ENCODE data around the gene CSTF1.

Gene CSTF1

DNA sequence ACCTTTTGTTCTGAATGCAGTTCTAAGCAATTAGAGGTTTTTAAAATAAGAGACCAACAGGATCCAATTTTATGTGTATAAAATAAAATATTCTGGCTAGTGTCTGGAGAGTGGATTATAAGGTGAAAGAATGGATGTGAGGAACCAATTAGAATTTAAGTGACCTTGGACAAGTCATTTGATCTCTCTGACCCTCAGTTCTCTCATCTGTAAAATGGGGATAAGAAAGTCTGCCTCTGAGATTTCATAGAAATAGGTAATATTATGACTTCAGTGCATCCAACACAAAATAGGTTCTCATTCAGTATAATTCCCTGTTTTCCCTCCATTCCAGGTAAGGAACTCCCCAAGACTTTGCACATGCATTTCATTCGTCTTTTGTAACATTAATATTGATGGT, 38.5 kb downstream of the CSTF1 start:
- no peak for FAIRE-seq

- no peak for FAIRE-seq
Observed at GRCh38 chr20:56431471-56431870, 39.0 kb downstream of the CSTF1 start.

- no peak for FAIRE-seq
Observed at GRCh38 chr20:56433221-56433879, 40.9 kb downstream of the CSTF1 start.

DNA sequence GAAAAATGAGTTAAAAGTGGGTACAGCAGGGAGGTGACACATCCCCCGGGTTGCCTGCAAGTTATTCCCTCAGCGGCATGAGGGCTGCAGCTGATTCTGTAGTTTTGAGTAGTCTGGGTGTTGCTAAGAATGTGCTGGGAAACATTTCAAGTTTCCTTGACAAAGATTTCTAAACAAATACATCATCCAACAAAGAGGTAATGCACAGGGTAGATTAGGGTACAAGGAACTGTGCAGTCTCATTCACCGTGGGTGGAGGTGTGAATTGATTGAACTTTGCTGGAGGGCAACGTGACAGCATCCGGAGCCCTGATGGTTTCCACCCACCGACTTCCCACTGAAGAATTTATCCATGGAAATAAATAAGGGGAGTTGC, 41.4 kb downstream of the CSTF1 start:
- no peak for FAIRE-seq

DNA sequence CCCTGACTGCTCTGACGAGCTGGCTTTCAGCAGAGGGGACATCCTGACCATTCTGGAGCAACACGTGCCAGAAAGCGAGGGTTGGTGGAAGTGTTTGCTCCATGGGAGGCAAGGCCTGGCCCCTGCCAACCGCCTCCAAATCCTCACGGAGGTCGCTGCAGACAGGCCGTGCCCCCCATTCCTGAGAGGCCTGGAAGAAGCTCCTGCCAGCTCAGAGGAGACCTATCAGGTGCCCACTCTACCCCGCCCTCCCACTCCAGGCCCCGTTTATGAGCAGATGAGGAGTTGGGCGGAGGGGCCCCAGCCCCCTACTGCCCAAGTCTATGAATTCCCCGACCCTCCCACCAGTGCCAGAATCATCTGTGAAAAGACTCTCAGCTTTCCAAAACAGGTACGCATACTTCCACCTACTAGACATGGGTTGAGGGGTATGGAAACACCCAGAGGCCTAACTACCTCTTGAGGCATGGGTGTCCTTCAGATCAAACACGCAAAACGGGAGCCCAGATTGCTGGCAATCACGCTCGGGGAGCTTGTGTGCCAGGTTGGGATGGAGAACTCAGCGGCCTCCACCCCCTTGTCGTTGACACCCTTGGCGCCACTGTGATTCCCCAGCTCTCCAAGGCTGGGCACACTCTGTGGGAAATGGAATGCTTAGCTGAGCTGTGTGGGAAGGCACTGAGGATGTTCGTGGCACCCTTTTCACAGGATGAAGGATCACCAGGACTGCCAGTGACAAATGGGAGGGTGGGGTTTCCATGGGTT, 44.9 kb downstream of the CSTF1 start:
- no peak for FAIRE-seq

DNA sequence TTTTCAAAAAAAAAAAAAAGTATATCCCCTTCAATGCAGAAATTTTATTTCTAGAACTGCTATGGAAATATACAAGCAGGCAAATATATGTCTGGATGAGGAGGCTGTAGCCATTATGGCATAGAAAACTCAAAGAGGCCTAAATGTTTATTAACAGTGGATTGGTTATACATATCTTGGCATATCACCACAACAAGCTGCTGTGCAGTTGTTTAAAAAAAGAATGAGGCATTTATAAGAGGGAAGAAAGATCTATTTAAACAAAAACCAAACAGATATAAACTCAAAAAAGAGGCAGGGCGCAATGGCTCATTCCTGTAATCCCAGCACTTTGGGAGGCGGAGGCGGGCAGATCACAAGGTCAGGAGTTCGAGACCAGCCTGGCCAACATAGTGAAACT, 45.8 kb downstream of the CSTF1 start:
- FAIRE-seq = no peak

- no peak for FAIRE-seq
Observed at GRCh38 chr20:56439771-56440291, 47.4 kb downstream of the CSTF1 start.

DNA sequence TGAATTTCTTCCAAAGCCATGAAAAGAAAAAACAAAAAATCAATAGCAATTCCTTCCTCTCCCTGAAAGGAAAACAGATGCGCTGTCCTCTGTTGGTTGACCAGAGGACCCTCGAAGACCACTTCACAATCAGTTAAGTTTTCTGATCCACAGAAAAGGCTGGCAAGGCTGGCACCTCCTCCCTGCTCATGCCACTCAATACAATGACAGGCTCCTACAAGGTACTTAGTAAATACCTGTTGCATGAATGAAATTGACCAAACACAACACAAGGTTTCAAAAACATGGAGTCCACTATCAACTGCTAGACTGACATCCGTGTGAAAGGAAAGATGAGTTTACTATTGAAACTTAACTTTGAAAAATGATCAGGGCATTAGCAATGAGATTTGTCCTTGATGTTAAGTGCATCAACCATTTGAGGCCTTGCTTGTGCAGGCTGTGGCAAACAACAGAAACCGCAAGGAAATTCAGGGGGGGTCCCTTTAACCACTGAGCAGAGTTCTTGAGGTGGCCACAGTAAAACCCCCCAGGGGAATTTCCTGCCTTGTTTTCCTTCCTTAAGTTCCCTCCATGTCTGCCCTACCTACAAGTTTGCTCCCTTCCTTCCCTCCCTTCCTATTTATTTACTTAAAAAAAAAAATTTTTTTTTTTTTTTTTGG, 48.0 kb downstream of the CSTF1 start:
- FAIRE-seq = no peak

DNA sequence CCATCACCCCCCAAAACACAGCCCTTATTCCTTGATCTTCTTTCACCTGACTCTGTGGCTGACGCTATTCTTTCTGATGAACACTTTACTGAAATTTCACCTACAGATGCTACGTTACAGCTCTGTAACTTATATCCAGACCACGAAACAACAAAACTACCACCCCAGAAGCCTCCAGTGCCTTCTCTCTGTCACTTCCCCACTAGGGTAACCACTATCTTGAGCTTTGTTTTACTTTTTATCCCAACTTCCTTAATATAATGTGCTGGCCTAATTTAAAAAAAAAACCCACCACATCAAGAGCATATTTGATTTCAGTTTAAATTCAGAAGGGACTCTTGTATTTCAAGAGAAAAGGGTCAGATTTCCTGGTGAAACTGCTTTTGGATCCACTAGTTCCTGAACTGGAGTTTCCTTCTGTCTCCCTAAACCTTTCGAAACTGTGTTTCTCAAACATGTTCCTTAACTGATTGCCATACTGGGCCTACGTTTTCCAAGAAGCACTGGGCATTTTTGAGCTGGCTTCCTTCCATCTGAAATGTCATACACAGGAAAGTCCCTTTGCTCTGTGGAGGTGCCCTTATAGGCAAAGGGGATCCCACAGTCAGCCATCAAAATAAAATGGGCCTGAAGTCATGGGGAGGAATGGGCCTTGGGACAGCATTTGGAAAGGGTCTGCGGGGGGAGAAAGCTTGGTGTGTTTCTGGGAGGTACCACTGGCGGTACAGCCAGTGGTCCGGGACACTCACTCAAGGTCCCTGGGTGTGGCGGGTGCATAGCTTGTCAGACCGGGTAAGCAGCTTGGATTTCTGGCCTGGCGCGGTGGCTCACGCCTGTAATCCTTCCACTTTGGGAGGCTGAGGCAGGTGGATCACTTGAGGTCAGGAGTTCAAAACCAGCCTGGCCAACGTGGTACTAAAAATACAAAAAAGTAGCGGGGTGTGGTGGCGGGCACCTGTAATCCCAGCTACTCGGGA, 50.2 kb downstream of the CSTF1 start:
- no peak for FAIRE-seq

DNA sequence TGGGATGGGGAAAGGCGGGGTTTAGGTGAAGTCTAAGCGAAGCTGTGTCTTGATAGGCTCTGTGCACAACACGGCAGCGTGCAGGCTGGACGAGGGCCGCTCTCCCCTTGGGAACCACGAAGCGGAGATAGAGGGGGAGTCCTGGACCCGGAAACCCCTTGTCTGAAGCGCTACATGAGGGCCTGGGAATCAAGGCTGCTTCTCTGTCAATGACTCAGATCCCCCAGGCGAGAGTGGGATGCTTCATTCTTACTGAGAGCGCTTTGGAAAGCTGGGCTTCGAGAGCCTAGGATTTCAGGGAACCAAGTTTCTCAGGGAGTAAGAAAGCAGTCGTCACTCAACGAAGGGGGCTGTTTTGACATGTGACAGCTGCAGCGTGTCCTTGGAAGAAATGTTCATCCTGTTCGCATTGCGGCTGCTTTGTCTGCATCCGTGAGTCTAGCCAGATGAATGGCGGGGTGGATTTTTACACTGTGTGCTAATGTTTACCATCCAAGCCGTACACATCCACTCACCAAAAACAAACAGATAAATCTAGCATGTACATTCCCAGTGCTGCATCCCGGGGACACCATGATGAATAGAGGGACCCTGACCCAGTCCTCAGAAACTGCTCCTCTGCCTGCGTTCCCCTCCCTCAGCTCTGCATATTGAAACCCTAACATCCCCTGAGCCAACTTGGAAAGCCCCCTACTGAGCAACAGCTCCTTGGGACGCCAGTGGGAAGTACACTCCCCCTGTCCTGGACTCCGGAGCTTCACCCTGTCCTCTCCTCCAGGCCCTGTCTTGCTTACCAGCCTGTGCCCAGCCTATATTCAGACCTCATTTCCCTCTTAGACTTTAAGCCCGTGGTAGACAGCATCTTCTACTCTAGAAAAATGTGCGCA, 51.5 kb downstream of the CSTF1 start:
- no peak for FAIRE-seq

DNA sequence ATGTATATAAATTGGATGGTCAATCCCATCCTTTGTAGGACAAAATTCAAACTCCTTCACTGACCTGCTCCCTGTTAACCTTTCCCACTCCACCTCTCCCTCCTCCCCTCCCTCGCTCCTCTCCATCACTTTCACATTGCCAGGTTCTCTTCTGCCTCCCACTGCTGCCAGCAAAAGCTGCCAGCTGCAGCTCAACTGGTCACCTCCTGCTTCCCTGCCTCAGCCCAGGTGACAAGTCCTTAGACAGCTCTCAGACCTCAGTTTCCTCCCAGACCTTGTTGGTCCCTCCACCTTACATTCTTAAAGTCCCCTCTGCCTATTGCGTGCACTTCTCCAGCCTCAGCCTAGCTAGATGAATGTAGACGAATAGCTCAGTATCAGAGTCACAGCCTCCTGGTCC, 52.7 kb downstream of the CSTF1 start:
- no peak for FAIRE-seq

DNA sequence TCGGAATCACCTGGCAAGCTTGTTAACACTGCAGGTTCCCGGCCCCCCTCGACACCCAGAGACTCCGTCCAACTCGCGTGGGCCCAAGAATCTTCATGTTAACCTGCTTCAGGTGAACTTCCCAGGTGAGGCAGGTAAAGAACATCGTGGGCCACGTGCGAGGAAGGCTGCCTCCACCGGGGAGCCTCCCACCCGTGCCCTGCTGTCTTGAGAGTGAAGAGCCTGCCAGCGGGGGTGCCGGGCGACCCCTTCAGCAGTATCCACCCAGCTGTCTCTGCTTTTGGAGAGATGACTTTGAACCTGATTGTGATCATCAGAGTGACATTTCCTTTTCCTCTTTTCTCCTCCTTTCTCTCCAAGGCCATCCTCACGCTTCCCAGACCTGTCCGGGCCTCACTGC, 53.1 kb downstream of the CSTF1 start:
- FAIRE-seq = no peak

DNA sequence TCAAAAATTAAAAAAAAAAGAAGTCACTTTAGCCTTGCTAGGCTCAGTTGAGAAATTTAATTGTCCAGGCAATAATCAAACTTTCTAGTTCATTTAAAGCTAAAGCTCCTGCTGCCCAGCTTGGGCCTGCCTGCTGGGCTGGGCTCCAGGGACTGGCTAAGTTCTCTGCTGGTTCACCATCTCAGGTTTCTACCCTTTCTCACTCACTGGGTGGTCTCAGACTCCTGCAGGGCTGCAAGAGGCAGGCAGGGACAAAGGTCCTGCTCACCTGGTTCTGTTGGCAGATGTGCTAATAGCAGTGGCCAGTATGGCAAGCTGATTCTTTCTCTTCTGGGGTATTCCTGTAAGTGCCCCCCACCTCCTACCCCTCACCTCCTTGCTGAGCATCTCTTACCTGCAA, 54.8 kb downstream of the CSTF1 start:
- no peak for FAIRE-seq

DNA sequence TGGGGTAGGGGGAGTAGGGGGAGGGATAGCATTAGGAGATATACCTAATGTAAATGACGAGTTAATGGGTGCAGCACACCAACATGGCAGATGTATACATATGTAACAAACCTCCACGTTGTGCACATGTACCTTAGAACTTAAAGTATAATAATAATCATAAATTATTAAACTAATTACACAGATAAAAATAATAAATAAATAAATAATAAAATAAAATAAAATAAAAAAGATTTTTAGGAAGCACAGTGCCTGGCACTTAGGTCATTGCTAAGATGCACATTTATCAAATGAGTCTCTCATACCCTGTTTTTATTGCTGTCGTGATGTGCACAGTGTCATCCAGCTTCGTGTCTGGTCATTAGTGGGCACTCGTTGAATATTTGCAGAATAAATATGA, 57.0 kb downstream of the CSTF1 start:
- FAIRE-seq = no peak

DNA sequence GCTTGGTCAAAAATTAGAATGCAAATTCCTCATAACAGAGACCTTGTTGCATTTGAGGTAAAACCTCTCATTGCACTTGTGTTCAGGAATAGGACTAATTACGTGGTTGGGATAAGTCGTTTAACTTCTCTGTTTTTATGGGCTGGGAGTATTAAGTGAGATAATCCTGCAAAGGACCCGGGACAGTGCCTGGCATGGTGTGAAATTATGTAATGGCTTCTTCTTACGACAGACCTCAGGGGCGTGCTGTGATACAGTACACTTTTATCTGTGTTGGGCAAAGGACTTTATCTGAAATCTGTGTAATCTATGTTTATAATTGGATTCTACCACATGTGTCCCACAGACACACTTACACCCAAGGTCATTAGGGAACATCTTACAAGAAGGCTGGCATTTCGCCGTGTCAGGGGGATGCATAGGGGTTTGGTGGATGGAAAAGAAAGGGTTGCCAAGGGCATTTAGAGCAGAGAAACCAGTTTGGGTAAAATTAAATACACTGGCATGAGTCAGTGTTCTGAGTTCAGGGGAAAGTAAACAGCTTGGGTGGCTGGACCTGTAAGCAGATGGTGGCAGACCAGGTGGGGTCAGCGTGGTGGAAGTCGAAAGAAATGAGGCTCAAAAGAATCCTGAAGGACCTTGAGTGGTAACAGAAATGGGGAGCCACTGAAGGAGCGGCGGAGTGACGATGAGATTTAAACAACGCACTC, 58.8 kb downstream of the CSTF1 start:
- no peak for FAIRE-seq

DNA sequence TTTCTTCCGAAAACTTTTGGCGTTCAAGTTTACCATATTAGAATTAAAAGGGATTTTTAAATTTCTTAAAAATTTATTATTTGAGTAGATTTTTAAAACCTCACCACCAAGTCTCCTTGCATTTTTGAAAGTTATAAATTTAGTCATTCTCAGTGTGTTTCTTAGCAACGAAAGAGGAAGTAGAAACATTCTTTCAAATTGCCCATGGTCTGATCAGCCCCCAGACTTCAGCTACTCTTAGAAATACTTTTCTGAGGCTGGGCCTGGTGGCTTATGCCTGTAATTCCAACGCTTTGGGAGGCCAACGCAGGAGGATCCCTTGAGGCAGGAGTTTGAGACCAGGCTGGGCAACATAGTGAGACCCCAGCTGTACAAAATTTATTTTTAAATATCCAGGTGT, 60.9 kb downstream of the CSTF1 start:
- FAIRE-seq = no peak

GRCh38 chr20:56454754-56455153, 62.3 kb downstream of the CSTF1 start:
- no peak for FAIRE-seq

Measured in TTC549 (cell line).